ENCODE results near the gene SLC25A18.

The SLC25A18 gene

DNA sequence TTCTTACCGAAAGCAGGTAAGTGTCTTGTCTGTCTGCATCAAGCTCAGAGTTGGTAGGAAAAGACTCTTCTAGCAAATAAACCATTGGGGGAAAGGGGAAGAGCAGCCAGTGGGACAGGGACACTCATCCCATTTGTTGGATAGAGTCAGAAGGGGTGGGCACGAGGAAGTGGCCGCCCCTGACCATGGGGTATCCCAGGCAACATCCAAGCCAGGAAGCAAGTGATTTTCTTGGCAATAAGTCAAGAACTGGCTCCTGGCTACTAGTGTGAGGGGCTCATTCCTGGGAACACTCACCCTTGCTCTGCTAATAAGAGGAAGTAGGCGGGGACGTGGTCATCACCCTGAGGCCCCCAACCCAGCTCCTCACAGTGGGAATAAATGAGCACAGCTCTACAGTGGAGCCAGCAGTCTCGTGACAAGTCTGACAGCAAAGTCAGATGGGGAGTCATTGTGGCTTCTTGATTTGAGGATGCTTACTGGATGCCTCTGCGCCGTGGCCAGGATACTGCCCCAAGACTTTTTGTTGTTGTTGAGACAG, 6.7 kb downstream of the SLC25A18 start:
- peak in 31 of 56 donors; percentile 17 to 73 (median 39) for DNase-seq

DNA sequence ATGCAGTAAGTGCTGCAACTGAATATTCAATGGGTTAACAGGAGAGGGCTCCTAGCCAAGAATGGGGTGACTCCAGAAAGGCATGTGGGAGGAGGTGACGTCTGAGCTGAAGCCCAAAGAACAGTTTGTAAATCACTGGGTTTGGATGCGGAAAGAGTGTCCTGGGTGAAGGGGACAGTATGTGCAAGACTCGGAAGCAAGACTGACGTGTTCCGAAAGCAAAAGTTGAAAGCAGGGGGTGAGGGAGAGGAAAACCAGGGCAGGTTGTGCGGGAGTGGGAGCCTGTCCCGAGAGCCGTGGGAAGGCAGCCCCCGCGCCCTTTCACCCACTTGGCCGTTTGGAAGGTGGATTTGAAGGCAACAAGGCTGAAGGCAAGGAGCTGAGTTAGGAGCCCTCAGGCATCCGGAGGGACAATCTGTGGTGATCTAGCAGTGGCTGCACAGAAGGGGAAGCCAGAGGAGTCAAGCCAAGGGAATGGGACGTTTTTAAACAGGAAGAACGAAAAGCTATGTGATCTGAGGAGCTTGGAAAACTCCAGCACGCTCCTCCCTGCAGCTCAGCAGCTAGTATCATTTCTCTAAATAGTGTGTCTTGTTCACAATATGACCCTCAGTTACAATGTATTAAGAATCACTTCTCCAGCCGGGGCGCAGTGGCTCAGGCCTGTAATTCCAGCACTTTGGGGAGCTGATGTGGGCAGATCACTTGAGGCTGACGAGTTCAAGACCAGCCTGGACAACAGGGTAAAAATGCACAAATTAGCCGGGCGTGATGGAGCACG, 7.7 kb downstream of the SLC25A18 start:
- DNase-seq, result peak in 54 of 56 donors; percentile 20 to 93 (median 66)

DNA sequence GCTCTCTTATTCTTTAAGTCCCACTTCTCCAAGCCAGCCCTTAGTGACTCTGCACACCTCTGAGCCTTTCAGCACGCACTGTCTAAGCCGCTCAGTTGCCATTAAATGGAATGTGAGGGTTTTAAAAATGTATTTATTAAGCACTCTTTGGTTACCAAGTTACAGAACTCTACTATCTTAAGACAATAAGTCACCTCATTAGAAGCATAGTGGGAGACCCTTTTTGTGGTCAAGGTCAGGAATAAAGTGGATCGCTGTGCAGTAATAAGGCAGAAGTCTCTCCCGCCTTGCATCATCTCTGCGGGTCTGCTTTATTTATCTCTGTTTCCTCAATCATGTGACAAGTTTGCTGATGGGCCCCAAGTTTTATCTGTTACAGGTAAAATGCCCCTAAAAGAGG, 11.9 kb downstream of the SLC25A18 start:
- no peak for DNase-seq

DNA sequence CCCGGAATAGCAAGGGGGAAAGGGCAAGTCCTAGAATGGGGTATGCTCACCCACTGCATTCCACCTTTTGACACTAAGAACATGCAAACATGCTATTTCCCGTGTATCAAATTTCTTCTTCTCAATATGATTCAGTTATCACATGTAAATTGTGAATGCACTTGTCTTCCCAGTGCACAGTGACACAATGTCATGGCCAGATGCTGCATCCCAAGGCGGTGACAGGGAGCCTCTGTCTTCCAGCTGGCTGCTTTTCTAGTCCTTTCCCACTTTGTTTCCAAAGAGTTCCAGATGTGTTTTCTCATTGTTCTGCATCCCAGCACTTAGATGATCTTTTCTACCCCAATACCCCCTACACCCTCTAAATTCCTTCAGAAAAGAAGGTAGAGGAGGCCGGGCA, 12.4 kb downstream of the SLC25A18 start:
- peak in 17 of 56 donors; percentile 8 to 59 (median 21) for DNase-seq

DNA sequence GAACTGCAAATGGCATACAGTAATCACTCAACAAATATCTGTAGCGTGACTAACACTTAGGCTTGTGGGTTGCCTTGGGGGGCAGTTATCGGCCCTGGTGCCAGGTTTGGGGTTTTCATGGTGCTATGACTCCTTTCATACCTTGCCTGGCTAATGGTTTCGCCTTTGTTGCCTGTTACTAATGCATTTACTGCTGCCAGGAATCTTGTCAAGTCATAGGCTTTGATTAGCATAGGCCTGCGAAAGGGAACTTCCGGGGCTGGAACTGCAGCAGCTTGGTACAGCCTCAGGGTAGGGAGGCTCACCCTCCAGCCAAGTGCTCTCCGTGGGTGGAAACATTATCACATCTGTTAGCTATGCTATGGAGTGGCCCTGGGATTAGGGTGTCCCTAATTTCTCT, 13.2 kb downstream of the SLC25A18 start:
- peak in 2 of 56 donors; percentile 27 to 32 for DNase-seq

DNA sequence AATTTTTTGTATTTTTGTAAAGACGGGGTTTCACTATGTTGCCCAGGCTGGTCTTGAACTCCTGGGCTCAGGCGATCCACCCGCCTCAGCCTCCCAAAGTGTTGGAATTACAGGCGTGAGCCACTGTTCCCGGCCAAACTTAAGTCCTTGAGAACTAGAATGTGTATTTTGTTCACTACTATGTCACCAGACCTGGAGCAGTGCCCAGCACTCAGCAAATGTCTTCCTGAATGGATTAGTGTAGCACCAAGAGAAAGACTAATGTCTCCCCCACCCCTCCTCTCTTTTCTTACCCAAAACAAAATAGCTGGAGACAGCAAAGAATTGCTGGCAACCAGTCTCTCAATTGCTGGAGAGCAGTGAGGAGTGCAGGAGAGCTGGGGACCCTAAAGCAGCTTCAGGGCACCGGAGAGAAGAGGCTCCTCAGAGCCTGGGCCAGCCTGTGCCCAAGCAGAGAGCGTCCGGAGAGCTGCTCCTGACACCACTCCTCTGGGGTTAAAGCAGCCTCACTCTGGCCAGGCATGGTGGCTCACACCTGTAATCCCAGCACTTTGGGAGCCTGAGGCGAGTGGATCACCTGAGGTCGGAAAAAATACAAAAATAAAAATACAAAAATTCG, 14.9 kb downstream of the SLC25A18 start:
- peak in 45 of 56 donors; percentile 20 to 88 (median 52) for DNase-seq

DNA sequence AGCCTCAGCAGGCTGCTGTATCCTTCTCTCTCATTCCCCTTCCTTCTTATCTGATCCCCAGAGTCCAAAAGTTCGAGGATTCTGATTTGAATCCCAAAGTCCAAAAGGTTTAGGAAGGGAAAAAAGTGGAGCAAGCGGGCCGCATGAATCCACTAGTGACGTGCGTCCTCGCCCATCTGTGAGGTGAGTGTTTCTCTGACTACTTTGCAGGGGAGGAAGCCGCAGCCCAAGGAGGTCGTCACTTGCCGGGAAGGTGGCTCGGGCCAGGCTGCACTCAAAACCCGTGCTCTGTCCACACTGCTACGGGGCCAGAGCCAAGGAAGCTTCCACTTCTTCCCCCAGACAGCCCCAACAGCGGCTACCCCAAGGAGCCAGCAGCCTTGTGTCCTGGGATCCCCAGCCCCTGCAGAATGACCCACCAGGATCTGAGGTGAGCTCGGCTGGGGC, 16.3 kb downstream of the SLC25A18 start:
- no peak for DNase-seq

DNA sequence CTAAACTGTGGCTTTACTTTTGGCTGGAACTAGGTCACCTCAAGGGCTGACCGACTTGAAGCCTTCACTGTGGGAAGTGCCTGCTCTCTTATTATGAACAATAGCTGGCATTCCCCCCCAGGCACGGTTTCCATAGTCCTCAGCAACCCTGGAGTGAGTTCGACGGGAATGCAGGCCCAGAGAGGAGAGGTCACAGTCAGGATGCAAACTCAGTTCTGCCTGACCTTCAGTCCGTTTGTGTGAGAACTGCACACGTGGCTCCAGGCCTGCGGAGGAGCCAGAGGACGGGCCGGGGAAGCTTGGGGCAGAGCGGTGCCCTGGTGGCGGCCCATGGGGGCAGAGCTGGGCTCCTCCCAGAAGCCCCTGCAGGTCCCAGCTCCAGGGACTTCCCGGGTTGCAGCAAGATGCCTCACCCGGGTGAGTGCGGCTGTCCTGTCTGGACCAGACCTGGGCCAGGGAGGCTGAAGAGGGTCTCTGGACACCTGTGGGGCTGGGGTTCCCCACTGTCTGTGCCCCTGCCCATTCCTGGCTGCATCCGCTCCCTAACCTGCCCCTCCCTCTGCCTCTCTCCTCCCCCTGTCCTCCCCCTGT, 17.2 kb downstream of the SLC25A18 start:
- peak in 2 of 56 donors; percentile 25 to 35 for DNase-seq

DNA sequence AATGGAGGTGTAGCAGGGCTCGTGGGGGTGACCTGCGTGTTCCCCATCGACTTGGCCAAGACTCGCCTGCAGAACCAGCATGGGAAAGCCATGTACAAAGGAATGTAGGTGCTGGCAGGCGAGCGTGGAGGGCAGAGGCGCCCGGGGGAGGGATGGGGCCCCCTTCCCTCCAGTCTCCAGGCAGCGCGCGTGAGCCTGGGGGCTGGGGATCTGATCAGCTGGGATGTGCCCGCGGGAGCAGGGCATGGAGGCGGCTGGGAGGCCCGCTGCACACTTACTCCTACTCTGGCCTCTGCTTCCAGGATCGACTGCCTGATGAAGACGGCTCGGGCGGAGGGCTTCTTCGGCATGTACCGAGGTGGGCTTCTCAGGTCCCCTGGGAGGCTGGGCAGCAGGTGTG, 17.8 kb downstream of the SLC25A18 start:
- DNase-seq, result no peak

DNA sequence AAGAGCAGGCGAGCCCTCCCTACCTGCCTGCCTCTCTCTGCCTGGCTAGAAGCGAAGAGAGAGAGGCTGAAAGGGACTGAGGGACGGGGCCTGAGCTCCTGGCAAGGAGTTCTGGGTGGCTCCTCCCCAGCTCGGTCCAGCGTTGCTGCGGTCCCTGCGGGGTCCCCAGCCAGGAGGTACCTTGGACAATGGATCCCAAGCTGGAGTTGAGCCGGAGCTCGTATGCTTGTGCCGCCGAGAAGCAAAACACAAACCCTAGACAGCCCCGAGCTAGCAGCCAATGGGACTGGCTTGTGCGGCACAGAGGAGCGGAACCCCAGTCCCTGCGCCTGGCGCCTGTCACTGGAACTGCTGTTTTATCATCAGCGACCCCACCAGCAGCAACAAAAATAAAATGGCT, 18.3 kb downstream of the SLC25A18 start:
- DNase-seq, result no peak

DNA sequence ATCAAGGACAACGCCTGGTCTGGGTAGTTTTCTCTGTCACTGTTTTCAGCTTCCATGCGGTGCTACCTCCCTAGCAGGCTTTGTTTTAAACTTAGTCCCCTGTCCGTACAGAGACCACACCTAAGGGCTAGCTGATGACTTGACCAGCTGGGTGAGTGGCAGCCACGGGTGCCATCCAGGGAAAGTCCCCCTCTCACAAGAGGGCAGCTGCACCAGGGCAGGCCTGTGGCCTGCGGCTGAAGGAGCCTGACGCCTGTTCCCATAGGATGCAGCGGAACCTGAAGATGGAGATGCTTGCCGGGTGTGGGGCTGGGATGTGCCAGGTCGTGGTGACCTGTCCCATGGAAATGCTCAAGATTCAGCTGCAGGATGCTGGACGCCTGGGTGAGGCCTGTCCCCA, 19.9 kb downstream of the SLC25A18 start:
- no peak for DNase-seq

DNA sequence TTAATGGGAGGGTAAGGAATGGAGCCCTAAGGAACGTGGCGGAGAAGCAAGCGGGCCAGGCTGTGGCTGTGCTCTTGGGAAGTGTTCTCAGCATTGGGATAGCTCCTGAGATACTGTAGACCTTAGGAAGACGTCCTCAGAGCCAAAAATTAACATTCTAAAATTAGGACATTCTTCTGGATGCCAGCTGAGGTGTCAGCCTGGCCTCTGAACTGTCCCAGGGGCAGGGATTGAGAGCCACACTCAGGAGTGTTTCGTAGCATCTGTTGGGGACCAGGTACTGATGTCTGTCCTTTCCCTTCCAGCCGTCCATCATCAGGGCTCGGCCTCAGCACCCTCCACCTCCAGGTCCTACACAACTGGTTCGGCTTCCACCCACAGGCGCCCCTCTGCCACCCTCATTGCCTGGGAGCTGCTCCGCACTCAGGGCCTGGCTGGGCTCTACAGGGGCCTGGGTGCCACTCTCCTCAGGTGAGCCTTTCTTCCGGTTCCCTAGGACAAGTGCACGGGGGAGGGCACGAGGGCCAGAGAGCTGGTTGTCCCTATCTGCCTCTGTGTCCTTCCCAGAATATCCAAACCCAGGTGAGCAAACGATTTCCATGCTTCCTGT, 23.6 kb downstream of the SLC25A18 start:
- DNase-seq, result no peak

DNA sequence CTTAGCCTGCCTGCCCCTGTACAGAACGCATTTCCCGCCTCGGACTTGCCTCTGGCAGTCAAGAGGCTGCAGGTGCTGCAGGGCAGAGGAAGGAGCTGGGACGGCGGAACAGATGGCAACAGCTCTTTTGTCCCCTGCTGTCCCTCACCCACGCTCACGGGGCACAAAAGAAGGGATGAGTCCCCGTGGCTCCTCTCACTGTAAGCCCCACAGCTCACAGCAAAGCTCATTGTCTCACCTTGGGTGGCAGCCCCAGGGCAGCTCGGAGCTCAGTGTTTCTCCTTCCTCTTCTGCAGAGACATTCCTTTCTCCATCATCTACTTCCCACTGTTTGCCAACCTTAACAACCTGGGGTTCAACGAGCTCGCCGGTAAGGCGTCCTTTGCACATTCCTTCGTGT, 24.3 kb downstream of the SLC25A18 start:
- DNase-seq, result no peak

DNA sequence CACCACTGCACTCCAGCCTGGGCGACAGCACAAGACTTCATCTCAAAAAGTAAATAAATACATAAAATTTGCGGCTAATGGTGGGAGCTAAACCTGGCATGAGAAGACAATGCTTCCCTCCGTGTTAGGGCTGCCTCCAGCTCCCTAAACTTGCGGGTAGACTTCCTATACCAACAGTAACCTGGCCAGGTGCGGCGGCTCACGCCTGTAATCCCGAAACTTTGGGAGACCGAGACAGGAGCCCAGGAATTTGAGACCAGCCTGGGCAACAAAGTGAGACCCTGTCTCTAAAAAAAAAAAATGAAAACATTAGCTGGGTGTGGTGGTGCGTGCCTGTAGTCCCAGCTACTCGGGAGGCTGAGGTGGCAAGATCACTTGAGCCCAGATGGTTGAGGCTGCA, 25.3 kb downstream of the SLC25A18 start:
- DNase-seq, result no peak

DNA sequence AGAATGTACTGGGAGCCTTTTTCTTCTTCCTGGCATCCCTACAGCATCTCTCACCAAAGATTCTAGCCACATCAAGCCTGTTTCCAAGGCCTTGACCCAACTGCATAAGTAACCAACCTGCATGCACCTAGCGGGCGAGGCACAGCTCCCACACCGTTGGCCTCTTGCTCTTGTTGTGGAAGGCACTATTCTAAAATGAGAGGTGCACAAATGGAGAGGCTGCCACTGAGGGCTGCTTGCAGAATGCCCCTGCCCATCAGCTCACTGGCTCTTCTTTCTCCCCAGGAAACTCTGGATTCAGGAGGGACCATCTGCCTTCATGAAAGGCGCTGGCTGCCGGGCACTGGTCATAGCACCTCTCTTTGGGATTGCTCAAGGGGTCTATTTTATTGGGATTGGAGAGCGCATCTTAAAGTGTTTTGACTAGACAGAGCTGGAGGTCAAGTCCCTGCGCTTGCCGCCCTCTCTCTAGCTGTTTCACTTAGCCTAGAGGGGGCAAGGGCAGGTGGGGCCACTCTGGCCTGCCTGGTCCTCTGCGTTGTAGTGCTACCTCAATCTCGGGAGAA, 26.6 kb downstream of the SLC25A18 start:
- DNase-seq, result no peak

DNA sequence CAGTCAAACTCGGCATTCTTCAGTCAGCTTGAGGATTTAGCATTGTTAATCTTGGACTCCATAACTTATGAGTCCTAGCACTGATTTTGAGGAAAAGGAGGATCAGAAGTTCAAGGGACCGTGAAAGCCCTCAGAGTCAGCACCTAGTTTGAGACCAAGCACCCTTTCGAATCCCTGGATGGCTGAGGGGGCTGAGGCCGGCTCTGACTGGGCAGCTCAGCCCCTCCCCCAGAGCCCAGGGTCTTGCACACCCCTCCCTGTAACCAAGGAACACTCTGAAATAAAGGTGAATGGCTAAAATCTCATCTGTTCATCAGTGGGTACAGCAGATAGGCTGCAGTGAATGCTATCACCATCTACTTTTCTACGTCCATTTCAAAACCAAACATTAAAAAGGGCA, 27.3 kb downstream of the SLC25A18 start:
- DNase-seq, result no peak

DNA sequence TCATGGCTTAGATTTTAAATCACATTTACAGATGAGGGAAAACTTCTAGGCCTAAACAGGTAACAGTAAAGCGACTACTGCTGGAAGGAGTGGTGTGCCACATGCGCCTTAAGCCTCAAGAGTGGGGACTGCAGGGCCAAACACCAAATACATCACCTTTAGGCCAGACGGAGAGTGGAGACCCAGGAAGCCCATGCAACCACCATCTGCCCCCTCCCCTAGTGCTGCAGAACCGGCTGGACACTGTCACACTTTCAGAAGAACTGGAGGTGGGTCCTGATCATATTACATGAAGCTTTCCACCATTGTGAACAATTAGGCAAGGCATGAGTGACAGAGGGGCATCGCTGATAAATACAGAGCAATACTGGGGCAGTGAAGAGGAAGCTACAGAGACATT, 28.9 kb downstream of the SLC25A18 start:
- no peak for DNase-seq

DNA sequence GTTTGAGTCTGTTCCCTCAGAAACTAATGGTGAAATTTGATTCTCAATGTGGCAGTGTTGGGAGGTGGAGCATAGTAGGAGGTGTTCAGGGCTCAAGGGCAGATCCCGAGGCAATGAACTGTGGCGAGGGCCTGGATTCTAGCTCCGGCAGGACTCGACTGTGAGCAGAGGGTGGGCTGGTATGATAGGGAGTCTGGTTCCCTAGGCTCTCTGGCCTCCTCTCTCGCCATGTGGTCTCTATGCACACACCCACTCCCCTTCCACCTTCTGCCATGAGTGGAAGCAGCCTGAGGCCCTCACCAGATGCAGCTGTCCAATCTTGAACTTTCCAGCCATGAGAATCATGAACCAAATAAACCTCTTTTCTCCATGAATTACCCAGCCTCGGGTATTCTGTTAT, 32.9 kb downstream of the SLC25A18 start:
- no peak for DNase-seq

DNA sequence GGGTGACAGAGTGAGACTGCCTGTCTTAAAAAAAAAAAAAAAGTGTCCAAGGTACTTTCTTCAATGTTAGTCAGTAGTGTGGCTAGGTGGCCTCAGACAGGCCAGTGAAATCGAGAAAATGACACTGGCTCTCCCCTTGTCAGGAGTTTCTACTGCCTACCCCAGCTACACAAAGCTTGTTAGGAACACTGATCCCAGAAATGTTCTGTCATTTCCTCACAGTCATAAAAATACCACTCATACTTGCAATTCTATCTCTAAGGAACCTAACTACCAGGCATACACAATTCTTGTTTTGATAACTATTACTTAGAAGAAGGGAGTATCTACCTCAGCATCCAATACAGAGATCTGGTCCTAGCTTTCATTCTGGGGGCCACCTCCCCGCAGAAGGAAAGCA, 33.9 kb downstream of the SLC25A18 start:
- no peak for DNase-seq

DNA sequence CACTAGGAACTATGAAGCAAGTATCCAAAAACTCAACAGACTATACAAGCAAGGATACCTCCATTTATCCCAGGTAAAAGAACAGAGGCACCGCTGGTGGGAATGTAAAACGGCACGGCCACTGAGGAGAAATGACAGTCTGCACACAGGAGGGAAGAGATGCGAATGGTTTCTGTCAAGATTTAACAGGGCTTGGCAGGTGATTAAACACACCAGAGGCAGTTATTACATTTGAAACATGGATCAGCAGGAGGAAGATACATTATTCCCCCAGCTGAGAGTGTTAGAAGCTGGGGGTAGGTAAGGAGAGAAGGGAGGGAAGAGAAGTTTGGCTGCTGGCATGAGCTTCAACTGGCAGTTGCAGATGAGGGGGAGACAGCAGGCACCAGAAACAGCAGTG, 35.0 kb downstream of the SLC25A18 start:
- DNase-seq, result no peak

DNA sequence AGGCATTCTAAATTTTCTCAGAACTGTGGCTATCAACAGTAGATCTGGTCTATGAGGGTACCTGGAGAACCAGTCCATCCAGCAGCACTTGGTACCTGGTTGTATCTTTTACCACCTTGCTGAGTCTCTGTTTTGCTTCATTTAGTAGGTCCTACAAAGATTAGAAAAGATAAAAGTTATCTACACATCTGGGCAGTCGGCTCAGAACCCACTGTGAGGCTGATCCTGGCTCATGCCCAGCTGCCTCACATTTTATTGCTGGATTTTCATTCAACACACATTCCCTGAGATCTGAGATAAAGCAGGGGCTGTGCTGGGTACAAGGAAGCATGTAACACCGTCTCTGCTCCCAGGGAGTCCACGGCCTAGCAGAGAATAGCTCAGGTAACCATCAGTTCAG, 37.7 kb downstream of the SLC25A18 start:
- DNase-seq, result no peak

DNA sequence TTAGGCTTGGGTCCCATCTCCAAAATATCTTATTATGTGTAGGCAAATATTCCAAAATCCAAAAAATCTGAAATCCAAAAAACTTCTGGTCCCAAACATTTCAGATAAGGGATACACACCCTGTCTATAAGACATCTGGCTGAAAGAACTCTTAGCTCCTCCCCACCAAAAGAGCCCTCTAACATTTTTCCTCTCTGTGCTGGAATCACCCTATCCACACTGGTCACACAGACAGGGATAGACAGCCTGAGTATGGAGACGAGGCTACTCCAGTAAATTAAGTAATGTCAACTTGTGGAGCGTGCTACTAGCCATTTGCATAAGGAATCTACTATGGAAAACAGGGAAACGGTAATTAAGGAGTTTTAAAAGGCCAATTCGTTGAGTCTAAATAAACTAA, 40.4 kb downstream of the SLC25A18 start:
- no peak for DNase-seq

Data from nucleus accumbens (tissue), 56 donors.